Glomerular endothelial cell (primary cell): ENCODE results near the gene ADCYAP1R1. TPM values are rescaled to one million over a fixed set of nuclear protein-coding genes. Genes with fewer than 3 reads are reported as not detected.

Experiments used
- DNase-seq: peaks from one replicate; pipeline ENCODE4 v3.0.0-alpha.2; 2011; ENCODE audit warnings: low read depth, low spot score; ENCODE audit errors: extremely low read depth
- total RNA-seq: library from RNA; depleted of rRNA; stranded (reverse); fragments of >200 nt; gene quantifications from 2 replicates; pipeline ENCODE4 v1.2.3, GENCODE V29; 2015

ADCYAP1R1 gene
- total RNA-seq, 1 donor from 2014 or later, result not detected

- no peak for DNase-seq
Measured at GRCh38 chr7:31104361-31105255, 52.5 kb downstream of the ADCYAP1R1 start.

- DNase-seq, result no peak
Measured at GRCh38 chr7:31105256-31105950, 53.3 kb downstream of the ADCYAP1R1 start.

- no peak for DNase-seq
Measured at GRCh38 chr7:31106303-31107105, 54.4 kb downstream of the ADCYAP1R1 start.

GRCh38 chr7:31107106-31108090, 55.3 kb downstream of the ADCYAP1R1 start:
- DNase-seq, result no peak

- DNase-seq, result no peak
Measured at GRCh38 chr7:31108097-31108657, 56.1 kb downstream of the ADCYAP1R1 start.

- no peak for DNase-seq
Measured at GRCh38 chr7:31109751-31110150, 57.6 kb downstream of the ADCYAP1R1 start.

GRCh38 chr7:31110331-31111108, 58.4 kb downstream of the ADCYAP1R1 start:
- no peak for DNase-seq

GRCh38 chr7:31111109-31111451, 59.0 kb downstream of the ADCYAP1R1 start:
- no peak for DNase-seq

- no peak for DNase-seq
Measured at GRCh38 chr7:31113660-31114059, 61.6 kb downstream of the ADCYAP1R1 start.

GRCh38 chr7:31114593-31115343, 62.7 kb downstream of the ADCYAP1R1 start:
- DNase-seq, result no peak

GRCh38 chr7:31116615-31117014, 64.5 kb downstream of the ADCYAP1R1 start:
- no peak for DNase-seq

- no peak for DNase-seq
Measured at GRCh38 chr7:31119249-31119648, 67.1 kb downstream of the ADCYAP1R1 start.

- no peak for DNase-seq
Measured at GRCh38 chr7:31120800-31121513, 68.8 kb downstream of the ADCYAP1R1 start.

- DNase-seq, result no peak
Measured at GRCh38 chr7:31121601-31122000, 69.5 kb downstream of the ADCYAP1R1 start.

- DNase-seq, result peak; percentile 81
Measured at GRCh38 chr7:31122649-31123058, 70.5 kb downstream of the ADCYAP1R1 start.

- no peak for DNase-seq
Measured at GRCh38 chr7:31123321-31123720, 71.2 kb downstream of the ADCYAP1R1 start.

GRCh38 chr7:31123726-31124125, 71.6 kb downstream of the ADCYAP1R1 start:
- DNase-seq, result no peak

- no peak for DNase-seq
Measured at GRCh38 chr7:31125171-31125570, 73.1 kb downstream of the ADCYAP1R1 start.
